ENCODE data around the gene PNPLA5.

Gene PNPLA5

DNA sequence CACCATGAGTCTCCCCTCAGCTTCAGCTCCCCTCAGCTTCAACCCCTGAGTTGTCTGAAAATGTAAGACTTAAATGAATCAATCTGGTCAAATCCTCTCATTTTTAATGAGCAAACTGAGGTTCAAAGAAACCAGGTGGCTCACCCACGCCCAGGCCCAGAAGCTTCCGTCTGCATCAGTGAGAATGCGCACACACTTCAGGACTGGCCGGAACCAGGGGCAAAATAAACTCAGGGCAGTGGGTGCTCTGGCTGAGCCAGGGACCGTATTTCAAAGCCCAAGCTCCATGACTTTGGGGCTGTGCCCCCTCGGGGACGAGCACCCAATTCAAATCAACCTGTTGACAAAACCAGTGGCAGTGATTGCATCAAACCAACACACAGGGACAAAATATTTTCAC lies 32.6 kb downstream of the PNPLA5 start:
- ATAC-seq (no peak), DNase-seq (no peak)
- H3K27ac Mint-ChIP-seq = no peak overlapping the region
- H3K4me3 Mint-ChIP-seq = no peak overlapping the region
- H3K27me3 Mint-ChIP-seq = peaks cover 63% of the 10 kb centered on the region
- H3K4me1 Mint-ChIP-seq = peaks cover 6% of the 10 kb centered on the region
- no peaks in the 10 kb centered on the region for H3K9me3 Mint-ChIP-seq
- H3K36me3 Mint-ChIP-seq (ENCODE audit: low read depth) = no peaks in the 10 kb centered on the region

GRCh38 chr22:43858156-43858895 lies 33.5 kb downstream of the PNPLA5 start:
- ATAC-seq (no peak), DNase-seq (no peak)
- Mint-ChIP-seq H3K36me3 (ENCODE audit: low read depth) (no peaks in the 10 kb centered on the region), H3K4me1 (peaks cover 6% of the 10 kb centered on the region), H3K4me3 (no peak overlapping the region), H3K27me3 (peaks cover 56% of the 10 kb centered on the region), H3K9me3 (no peaks in the 10 kb centered on the region), H3K27ac (no peak overlapping the region)

DNA sequence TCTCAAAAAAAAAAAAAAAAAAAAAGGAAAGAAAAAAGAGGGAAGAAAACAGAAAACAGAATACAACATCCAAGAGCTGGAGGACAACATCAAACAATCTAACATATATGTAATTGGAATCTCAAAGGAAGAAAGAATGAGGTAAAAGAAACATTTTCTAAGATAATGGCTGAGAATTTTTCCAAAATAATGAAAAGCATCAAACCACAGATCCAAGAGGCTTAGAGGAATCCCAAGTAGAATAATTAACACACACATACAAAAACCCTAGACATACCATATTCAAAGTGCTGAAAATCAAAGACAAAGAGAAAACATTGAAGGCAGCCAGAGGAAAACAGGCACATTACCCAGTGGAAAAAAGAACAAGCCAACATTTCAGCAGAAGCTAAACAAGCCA lies 34.4 kb downstream of the PNPLA5 start:
- no peaks in the 10 kb centered on the region for H3K9me3 Mint-ChIP-seq
- H3K36me3 Mint-ChIP-seq (ENCODE audit: low read depth) = no peaks in the 10 kb centered on the region
- ATAC-seq (no peak), DNase-seq (no peak)
- peaks cover 3% of the 10 kb centered on the region for H3K4me1 Mint-ChIP-seq
- H3K4me3 Mint-ChIP-seq = no peak overlapping the region
- no peak overlapping the region for H3K27ac Mint-ChIP-seq
- H3K27me3 Mint-ChIP-seq = peaks cover 52% of the 10 kb centered on the region

GRCh38 chr22:43855431-43855830 lies 36.4 kb downstream of the PNPLA5 start:
- Mint-ChIP-seq H3K36me3 (ENCODE audit: low read depth) (no peaks in the 10 kb centered on the region), H3K27me3 (peaks cover 48% of the 10 kb centered on the region), H3K27ac (no peak overlapping the region), H3K9me3 (no peaks in the 10 kb centered on the region), H3K4me1 (no peaks in the 10 kb centered on the region), H3K4me3 (no peak overlapping the region)
- no peak for ATAC-seq
- DNase-seq = no peak

DNA sequence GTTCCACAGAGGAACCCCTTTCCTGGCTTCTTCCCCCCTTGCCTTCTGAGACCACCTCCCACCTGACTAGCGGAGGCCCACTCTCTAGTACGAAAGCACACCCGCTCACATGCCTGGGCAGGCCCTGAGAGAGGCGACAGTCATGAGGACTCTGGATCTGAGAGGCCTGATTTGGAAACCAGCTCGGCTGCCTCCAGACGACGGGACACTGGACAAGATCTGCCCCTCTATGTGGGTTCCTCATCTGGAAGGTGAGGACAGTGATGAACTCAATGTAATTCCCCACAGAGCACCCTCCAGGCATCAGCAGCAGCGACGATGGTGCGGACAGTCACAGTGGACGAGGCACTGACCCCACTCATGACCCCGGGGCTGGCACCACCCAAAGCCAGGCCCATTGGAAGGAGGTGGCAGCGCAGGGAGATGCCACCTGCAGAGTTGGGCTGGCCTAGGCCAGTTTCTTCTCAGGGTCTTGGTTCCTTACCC lies 37.0 kb downstream of the PNPLA5 start:
- Mint-ChIP-seq H3K9me3 (no peaks in the 10 kb centered on the region), H3K27ac (no peak overlapping the region), H3K36me3 (ENCODE audit: low read depth) (no peaks in the 10 kb centered on the region), H3K4me3 (no peak overlapping the region), H3K4me1 (no peaks in the 10 kb centered on the region), H3K27me3 (peaks cover 42% of the 10 kb centered on the region)
- ATAC-seq (no peak), DNase-seq (no peak)

DNA sequence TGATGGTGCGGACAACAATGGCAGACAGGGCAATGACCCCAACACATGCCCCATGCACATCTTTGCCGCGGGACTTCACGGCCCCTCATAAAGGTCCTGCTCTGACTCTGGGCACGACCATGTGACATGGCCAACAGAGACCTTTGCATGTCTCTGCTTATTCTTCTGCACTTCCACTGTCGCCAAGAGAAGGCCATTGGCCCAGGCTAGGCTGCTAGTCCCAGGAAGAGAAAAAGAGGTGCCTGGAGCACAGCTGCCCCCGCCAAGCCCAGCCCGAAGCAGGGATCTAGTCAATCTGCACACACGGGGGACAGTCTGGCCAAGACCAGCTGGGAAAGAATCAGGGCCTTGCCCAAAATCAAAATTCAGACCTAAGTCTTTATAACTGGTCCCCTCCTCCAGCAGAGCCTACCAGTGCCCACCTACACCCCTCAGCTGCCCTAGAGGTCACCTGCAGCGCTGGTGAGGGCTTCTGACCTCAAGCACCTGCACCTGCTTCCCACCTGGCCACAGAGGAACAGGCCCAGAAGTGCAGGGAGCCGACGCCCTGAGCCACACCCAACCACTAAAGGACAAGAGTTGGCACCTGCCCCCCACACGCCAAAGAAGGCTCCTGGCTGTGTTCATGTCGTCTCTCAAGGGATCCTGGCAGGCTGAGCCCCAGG lies 37.6 kb downstream of the PNPLA5 start:
- no peak for ATAC-seq
- Mint-ChIP-seq H3K4me1 (no peaks in the 10 kb centered on the region), H3K27me3 (peaks cover 36% of the 10 kb centered on the region)

DNA sequence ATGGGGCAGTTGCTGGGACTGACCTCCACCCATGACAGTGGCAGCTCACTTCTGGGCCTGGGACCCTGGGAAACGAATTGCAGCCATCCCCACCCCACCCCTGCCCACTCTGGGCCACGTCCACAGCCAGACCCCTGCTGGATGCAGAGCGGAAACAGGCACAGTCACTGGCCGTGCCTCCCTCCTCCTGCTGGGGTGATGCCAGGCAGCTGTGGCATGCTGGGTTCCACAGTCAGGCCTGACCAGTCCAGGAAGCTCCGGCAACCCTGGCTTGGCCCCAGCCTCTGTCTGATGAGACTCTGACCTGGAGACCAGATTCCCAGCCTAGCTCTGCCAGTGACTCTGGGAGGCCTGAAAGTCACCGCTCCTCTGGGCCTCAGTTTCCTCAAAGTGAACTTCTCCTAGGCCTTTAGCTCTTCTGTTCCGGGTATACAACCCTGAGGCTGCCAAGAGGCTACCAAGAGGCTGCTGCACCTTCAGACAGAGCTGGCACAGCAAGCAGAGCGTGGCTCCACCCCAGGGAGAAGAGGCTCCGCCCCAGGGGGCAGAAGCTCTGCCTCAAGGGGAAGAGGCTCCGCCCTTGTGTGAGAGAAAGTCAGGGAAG lies 38.4 kb downstream of the PNPLA5 start:
- Mint-ChIP-seq H3K36me3 (ENCODE audit: low read depth) (no peaks in the 10 kb centered on the region), H3K4me1 (no peaks in the 10 kb centered on the region), H3K9me3 (no peaks in the 10 kb centered on the region), H3K4me3 (no peak overlapping the region), H3K27ac (no peak overlapping the region), H3K27me3 (peaks cover 28% of the 10 kb centered on the region)
- DNase-seq (no peak), ATAC-seq (no peak)

More for the DNA sequence above, 37.6 kb downstream of the PNPLA5 start:
- no peak for DNase-seq
- H3K36me3 Mint-ChIP-seq (ENCODE audit: low read depth) = no peaks in the 10 kb centered on the region
- no peaks in the 10 kb centered on the region for H3K9me3 Mint-ChIP-seq
- no peak overlapping the region for H3K4me3 Mint-ChIP-seq
- H3K27ac Mint-ChIP-seq = no peak overlapping the region

GRCh38 chr22:43852573-43853327 lies 39.1 kb downstream of the PNPLA5 start:
- no peak overlapping the region for H3K27ac Mint-ChIP-seq
- no peaks in the 10 kb centered on the region for H3K4me1 Mint-ChIP-seq
- no peak overlapping the region for H3K4me3 Mint-ChIP-seq
- DNase-seq (no peak), ATAC-seq (no peak)
- peaks cover 26% of the 10 kb centered on the region for H3K27me3 Mint-ChIP-seq
- H3K36me3 Mint-ChIP-seq (ENCODE audit: low read depth) = no peaks in the 10 kb centered on the region
- H3K9me3 Mint-ChIP-seq = no peaks in the 10 kb centered on the region

- Mint-ChIP-seq H3K4me1 (no peaks in the 10 kb centered on the region), H3K4me3 (no peak overlapping the region), H3K36me3 (ENCODE audit: low read depth) (no peaks in the 10 kb centered on the region), H3K9me3 (no peaks in the 10 kb centered on the region), H3K27me3 (peaks cover 18% of the 10 kb centered on the region), H3K27ac (no peak overlapping the region)
- ATAC-seq = no peak
- DNase-seq = no peak
Measured at GRCh38 chr22:43851979-43852307, 39.9 kb downstream of the PNPLA5 start.

GRCh38 chr22:43851058-43851978 lies 40.5 kb downstream of the PNPLA5 start:
- Mint-ChIP-seq H3K4me1 (no peaks in the 10 kb centered on the region), H3K4me3 (no peak overlapping the region), H3K9me3 (no peaks in the 10 kb centered on the region), H3K27ac (no peak overlapping the region), H3K27me3 (peaks cover 16% of the 10 kb centered on the region), H3K36me3 (ENCODE audit: low read depth) (no peaks in the 10 kb centered on the region)
- no peak for DNase-seq
- ATAC-seq = no peak

GRCh38 chr22:43850529-43850928 lies 41.3 kb downstream of the PNPLA5 start:
- ATAC-seq (no peak), DNase-seq (no peak)
- no peaks in the 10 kb centered on the region for H3K36me3 Mint-ChIP-seq (ENCODE audit: low read depth)
- H3K4me3 Mint-ChIP-seq = no peak overlapping the region
- H3K9me3 Mint-ChIP-seq = no peaks in the 10 kb centered on the region
- H3K27me3 Mint-ChIP-seq = peaks cover 13% of the 10 kb centered on the region
- H3K27ac Mint-ChIP-seq = no peak overlapping the region
- H3K4me1 Mint-ChIP-seq = no peaks in the 10 kb centered on the region

DNA sequence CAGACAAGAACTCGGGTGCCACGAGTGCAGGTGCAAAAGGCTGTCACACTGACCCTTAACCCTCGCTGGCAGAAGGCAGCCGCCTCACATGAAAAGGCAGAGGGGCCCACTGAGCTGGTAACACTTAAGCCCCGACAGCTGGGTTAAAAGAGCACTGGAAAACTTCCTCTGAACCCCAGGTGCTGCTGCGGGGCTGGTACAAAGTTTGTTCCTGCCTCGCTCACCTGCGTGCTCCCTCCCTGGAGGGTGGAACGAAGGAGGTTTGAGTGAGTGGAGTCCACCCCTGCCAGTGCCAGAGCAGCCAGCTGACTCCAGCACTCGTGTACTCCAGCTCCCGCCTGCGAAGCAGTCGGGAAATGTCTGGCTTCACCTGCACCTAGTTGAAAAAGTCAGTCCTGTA lies 42.1 kb downstream of the PNPLA5 start:
- Mint-ChIP-seq H3K27ac (no peak overlapping the region), H3K4me3 (no peak overlapping the region), H3K9me3 (no peaks in the 10 kb centered on the region), H3K4me1 (no peaks in the 10 kb centered on the region), H3K36me3 (ENCODE audit: low read depth) (no peaks in the 10 kb centered on the region), H3K27me3 (peaks cover 12% of the 10 kb centered on the region)
- ATAC-seq (no peak), DNase-seq (no peak)

DNA sequence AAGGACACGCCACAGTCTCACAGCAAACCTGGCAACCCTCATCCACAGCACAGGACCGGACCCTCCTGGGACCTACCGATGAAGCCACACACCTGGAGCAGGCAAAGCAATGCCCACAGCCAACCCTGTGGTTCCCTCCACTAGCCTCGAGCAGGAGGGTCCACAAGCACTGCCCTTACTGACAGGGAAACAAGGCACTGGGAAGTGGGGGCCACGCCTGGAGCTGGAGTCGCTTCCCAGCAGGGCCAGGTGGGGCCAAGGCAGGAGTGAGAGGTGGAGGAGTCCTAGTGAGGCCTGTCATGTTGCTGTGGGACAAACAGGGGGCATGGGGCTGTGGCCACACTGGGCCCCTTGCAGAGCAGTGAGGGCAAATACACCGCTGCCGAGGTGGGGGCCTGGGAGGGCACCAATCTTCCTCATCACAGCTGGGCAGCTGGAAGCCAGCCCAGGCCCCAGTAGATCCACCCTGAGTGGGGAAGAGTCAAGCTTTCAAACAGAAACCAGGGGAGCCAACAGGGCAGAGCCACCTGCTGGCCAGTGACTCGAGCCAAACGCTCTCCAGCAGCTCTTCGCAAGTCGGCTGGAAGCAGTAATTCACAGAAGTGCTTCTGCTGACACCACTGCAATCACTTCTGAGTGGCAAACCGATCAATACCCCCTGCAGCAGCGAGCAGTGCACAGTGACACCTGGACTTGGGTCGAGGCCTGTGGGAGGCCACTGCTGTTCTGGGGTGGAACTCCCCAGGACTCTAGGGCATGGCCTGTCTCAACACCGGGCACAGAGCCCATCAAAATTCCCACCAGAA lies 43.2 kb downstream of the PNPLA5 start:
- Mint-ChIP-seq H3K9me3 (no peaks in the 10 kb centered on the region), H3K36me3 (ENCODE audit: low read depth) (no peaks in the 10 kb centered on the region), H3K27me3 (peaks cover 12% of the 10 kb centered on the region), H3K4me1 (no peaks in the 10 kb centered on the region), H3K4me3 (no peak overlapping the region), H3K27ac (no peak overlapping the region)
- DNase-seq (no peak), ATAC-seq (no peak)
